OCI-LY7 (cell line): ENCODE results near the gene SLC39A7.

ENCODE experiments used
- CTCF ChIP-seq: fragments of 200-600 bp; sonication (generic); conservative IDR thresholded peaks from 2 replicates; pipeline ENCODE4 v1.5.1; 2014; ENCODE audit warnings: mild to moderate bottlenecking, antibody characterized with exemption, low read length, moderate library complexity, mixed read lengths
- EZH2phosphoT487 ChIP-seq: fragments of 200-600 bp; sonication (generic); IDR thresholded peaks from 2 replicates; pipeline ENCODE4 v1.6.1; 2018; ENCODE audit warnings: low read depth, borderline replicate concordance, mild to moderate bottlenecking, mixed run types, antibody characterized with exemption, low read length, moderate library complexity, mixed read lengths

GRCh38 chr6:33216117-33216649 lies 15.5 kb downstream of the SLC39A7 start:
- TF ChIP-seq CTCF = no peak
- TF ChIP-seq EZH2phosphoT487 = no peak
